ENCODE results near the gene CD84.

Gene CD84

DNA sequence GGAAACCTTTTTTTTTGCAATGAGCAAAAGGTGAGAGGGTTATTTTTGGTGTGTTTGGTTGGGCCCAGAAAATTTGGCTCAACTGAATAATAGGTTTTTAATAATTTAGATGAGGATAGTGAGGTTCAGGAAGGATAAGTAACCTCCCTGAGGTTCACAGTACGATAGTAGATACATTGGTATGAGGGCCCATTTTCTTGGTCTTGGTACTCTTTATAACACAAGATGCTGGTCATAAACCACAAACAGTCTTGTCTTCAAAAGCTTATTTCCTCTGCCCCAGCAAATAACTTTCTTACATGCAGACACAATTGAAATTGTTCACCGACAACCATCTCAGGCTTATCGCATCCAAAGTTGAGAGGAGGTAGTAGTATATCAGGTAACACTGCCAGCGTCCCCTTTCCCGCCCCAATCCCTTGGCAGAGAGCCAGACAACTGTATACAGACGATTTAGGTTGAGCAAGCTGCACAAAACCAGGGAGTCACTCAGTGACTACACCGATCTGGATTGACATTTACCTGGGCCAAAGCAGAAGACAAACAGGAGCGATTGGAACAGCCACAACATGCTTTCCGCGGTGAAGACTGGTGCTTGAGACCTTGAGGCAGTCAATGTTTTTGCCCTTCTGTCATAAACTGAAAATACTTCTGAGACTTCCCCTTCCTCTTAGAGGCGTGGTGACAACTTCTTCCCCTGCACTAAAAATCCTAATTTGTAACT lies 56.5 kb downstream of the CD84 start, which contains the start of gene SLAMF6:
SLAMF6 (minus strand) TSS at position 634 of the 724 bp plus-strand sequence; CDS start at position 571, 63 bp downstream.
- Histone ChIP-seq H3K27ac (no peak within 1 kb of the TSS), H3K27me3 (ENCODE audit: insufficient read depth, low read depth, severe bottlenecking) (peaks cover 57% of the 10 kb centered on the region), H3K9me3 (ENCODE audit: severe bottlenecking) (peaks cover 6% of the 10 kb centered on the region), H3K4me3 (ENCODE audit: low read depth, low read length) (no peak within 1 kb of the TSS), H3K36me3 (no peaks in the 10 kb centered on the region)
- DNase-seq, result no peak
- TF ChIP-seq, protein P1, sequence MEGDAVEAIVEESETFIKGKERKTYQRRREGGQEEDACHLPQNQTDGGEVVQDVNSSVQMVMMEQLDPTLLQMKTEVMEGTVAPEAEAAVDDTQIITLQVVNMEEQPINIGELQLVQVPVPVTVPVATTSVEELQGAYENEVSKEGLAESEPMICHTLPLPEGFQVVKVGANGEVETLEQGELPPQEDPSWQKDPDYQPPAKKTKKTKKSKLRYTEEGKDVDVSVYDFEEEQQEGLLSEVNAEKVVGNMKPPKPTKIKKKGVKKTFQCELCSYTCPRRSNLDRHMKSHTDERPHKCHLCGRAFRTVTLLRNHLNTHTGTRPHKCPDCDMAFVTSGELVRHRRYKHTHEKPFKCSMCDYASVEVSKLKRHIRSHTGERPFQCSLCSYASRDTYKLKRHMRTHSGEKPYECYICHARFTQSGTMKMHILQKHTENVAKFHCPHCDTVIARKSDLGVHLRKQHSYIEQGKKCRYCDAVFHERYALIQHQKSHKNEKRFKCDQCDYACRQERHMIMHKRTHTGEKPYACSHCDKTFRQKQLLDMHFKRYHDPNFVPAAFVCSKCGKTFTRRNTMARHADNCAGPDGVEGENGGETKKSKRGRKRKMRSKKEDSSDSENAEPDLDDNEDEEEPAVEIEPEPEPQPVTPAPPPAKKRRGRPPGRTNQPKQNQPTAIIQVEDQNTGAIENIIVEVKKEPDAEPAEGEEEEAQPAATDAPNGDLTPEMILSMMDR (IDR thresholded peaks at IDR 0.05; ENCODE audit: low read depth, low read length), result no peak

DNA sequence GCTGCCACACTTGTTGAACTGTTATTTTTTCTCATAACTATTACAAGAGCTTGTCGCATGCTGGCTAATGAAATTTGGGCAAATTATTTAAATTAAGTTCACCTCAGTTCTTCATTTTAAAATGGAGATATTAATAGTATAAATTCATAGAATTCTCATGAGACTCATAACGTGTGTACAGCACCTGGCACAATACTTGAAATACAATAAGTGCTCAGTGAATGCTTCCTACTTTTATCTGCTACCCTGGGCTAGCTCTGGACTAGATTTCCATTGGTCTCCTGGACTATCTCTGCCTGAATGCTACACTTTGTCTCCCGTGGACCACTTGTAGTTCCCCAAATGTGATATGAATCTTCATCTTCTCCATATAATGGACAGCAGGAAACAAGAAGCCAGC lies 57.2 kb downstream of the CD84 start:
- TF ChIP-seq, protein P1 (IDR thresholded peaks at IDR 0.05; ENCODE audit: low read depth, low read length), result no peak
- Histone ChIP-seq H3K27me3 (ENCODE audit: insufficient read depth, low read depth, severe bottlenecking) (peaks cover 52% of the 10 kb centered on the region), H3K9me3 (ENCODE audit: severe bottlenecking) (peaks cover 6% of the 10 kb centered on the region), H3K36me3 (no peaks in the 10 kb centered on the region), H3K4me3 (ENCODE audit: low read depth, low read length) (no peak overlapping the region), H3K27ac (no peak overlapping the region)
- no peak for DNase-seq

DNA sequence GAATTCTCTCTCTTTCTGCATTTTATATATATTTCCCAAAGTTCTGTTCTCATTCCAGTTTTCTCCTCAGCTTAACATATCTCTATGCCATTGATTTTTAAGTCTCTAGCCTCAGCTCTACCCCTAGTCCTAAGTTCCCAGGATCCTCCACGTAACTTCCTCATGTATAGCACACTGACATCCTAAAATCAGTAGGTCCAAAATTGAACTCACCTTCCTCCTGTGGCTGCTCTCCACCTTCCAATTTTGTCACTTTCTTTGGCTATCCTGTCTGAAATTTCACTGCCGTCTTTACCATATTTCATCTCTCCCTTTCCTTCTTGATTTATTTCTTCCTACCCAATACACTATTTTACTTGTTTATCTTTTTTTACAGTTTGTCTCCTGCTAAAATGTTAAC lies 57.7 kb downstream of the CD84 start:
- Histone ChIP-seq H3K4me3 (ENCODE audit: low read depth, low read length) (no peak overlapping the region), H3K36me3 (no peaks in the 10 kb centered on the region), H3K27ac (no peak overlapping the region), H3K9me3 (ENCODE audit: severe bottlenecking) (peaks cover 6% of the 10 kb centered on the region), H3K27me3 (ENCODE audit: insufficient read depth, low read depth, severe bottlenecking) (peaks cover 52% of the 10 kb centered on the region)
- DNase-seq, result no peak
- TF ChIP-seq, protein P1 (IDR thresholded peaks at IDR 0.05; ENCODE audit: low read depth, low read length), result no peak

DNA sequence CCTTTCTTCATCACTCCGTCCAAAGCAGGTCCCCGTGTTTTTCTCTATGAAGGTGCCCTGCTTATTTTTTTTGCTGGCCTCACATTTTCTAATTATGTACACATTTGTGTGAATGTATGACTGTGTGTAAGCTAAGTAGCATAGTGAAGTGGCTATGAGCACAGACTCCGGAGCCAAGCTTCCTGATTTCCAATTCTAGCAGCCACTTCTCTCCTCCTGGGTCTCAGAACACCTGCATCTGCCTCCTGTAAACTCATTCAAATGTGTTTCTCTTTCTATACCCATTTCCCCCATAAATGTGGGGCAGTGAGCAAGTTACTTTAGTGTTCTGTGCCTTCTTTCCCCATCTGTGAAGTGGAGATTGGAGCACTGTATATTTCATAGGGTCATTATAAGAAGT lies 58.3 kb downstream of the CD84 start:
- Histone ChIP-seq H3K27me3 (ENCODE audit: insufficient read depth, low read depth, severe bottlenecking) (peaks cover 53% of the 10 kb centered on the region), H3K36me3 (no peaks in the 10 kb centered on the region), H3K4me3 (ENCODE audit: low read depth, low read length) (no peak overlapping the region), H3K27ac (no peak overlapping the region), H3K9me3 (ENCODE audit: severe bottlenecking) (peaks cover 6% of the 10 kb centered on the region)
- TF ChIP-seq, protein P1 (IDR thresholded peaks at IDR 0.05; ENCODE audit: low read depth, low read length), result no peak
- DNase-seq, result no peak

DNA sequence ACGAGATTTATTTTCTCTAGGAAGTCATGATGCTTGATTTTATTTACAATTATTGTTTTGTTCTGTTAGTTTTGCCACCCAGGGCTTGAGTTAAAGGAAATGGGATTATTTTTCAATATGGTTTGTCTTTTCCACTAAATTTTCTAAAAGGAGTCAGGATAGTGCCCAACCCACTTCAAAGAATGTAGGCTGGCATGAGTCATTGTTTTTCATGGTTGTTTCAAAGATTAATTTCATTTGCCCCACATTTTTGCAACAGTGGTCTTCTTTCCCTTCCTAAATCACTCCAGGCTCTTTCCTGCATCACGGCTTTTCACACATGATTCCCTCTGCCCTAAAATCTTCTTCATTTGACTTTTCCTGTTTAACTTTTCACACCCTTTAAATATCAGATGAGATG lies 58.7 kb downstream of the CD84 start:
- Histone ChIP-seq H3K27me3 (ENCODE audit: insufficient read depth, low read depth, severe bottlenecking) (peaks cover 53% of the 10 kb centered on the region), H3K36me3 (no peaks in the 10 kb centered on the region), H3K9me3 (ENCODE audit: severe bottlenecking) (peaks cover 6% of the 10 kb centered on the region), H3K4me3 (ENCODE audit: low read depth, low read length) (no peak overlapping the region), H3K27ac (no peak overlapping the region)
- TF ChIP-seq, protein P1 (IDR thresholded peaks at IDR 0.05; ENCODE audit: low read depth, low read length), result no peak
- DNase-seq, result no peak

Measured in WERI-Rb-1 (cell line).